H9 (cell line): ENCODE results near the gene DIS3L2. TPM values are rescaled to one million over a fixed set of nuclear protein-coding genes. Genes with fewer than 3 reads are reported as not detected.
A peak's percentile ranks its signal among the peaks of the same experiment; 100 is the strongest.

Experiments used
- DNase-seq: peaks from one replicate; pipeline ENCODE4 v3.0.0-alpha.2; 2017
- H2AFZ ChIP-seq: one replicate; pipeline ENCODE4 v1.6.1; 2013; ENCODE audit warnings: mild to moderate bottlenecking, low read length, control low read depth, moderate library complexity
- H2AK5ac ChIP-seq: 2 replicates; pipeline ENCODE4 v1.6.1; 2013; ENCODE audit warnings: low read length, control low read depth, mixed read lengths; ENCODE audit not compliant: insufficient read length
- H2BK120ac ChIP-seq: one replicate; pipeline ENCODE4 v1.6.1; 2013; ENCODE audit warnings: low read depth, mild to moderate bottlenecking, low read length, control low read depth, inconsistent platforms; ENCODE audit not compliant: poor library complexity, severe bottlenecking
- H2BK12ac ChIP-seq: 2 replicates; pipeline ENCODE4 v1.6.1; 2013; ENCODE audit warnings: low read length, control low read depth, mixed read lengths, low read depth; ENCODE audit not compliant: insufficient read length
- H2BK15ac ChIP-seq: 2 replicates; pipeline ENCODE4 v1.6.1; 2013; ENCODE audit warnings: low read depth, low read length, control low read depth
- H2BK20ac ChIP-seq: one replicate; pipeline ENCODE4 v1.6.1; 2013; ENCODE audit warnings: low read depth, mild to moderate bottlenecking, low read length, control low read depth, inconsistent platforms; ENCODE audit not compliant: poor library complexity, severe bottlenecking
- H2BK5ac ChIP-seq: 2 replicates; pipeline ENCODE4 v1.6.1; 2013; ENCODE audit warnings: low read length, control low read depth, mixed read lengths; ENCODE audit not compliant: insufficient read length
- H3K14ac ChIP-seq: 2 replicates; pipeline ENCODE4 v1.6.1; 2013; ENCODE audit warnings: low read length, control low read depth; ENCODE audit not compliant: insufficient read depth
- H3K18ac ChIP-seq: 2 replicates; pipeline ENCODE4 v1.6.1; 2013; ENCODE audit warnings: low read depth, mild to moderate bottlenecking, mixed read lengths, low read length, control low read depth; ENCODE audit not compliant: insufficient read length
- H3K23ac ChIP-seq: 2 replicates; pipeline ENCODE4 v1.6.1; 2013; ENCODE audit warnings: low read length, control low read depth, mixed read lengths, low read depth; ENCODE audit not compliant: insufficient read length
- H3K23me2 ChIP-seq: 2 replicates; pipeline ENCODE4 v1.6.1; 2013; ENCODE audit warnings: low read depth, mild to moderate bottlenecking, mixed read lengths, low read length, control low read depth; ENCODE audit not compliant: insufficient read length, poor library complexity, severe bottlenecking
- H3K27ac ChIP-seq: 2 replicates; pipeline ENCODE4 v1.5.1; 2013; ENCODE audit warnings: low read length, control low read depth, mixed read lengths, low read depth; ENCODE audit not compliant: insufficient read length
- H3K27me3 ChIP-seq: 2 replicates; pipeline ENCODE4 v1.6.1; 2013; ENCODE audit warnings: low read length, control low read depth, inconsistent platforms; ENCODE audit not compliant: insufficient read depth
- H3K4ac ChIP-seq: 2 replicates; pipeline ENCODE4 v1.6.1; 2013; ENCODE audit warnings: low read depth, mild to moderate bottlenecking, control low read depth, inconsistent platforms, low read length, moderate library complexity
- H3K4me1 ChIP-seq: 2 replicates; pipeline ENCODE4 v1.6.1; 2013; ENCODE audit warnings: low read length, control low read depth, inconsistent platforms; ENCODE audit not compliant: insufficient read depth
- H3K4me2 ChIP-seq: 2 replicates; pipeline ENCODE4 v1.6.1; 2013; ENCODE audit warnings: low read length, control low read depth, mixed read lengths; ENCODE audit not compliant: insufficient read length, insufficient read depth
- H3K56ac ChIP-seq: 2 replicates; pipeline ENCODE4 v1.6.1; 2013; ENCODE audit warnings: low read depth, mild to moderate bottlenecking, mixed read lengths, low read length, control low read depth; ENCODE audit not compliant: insufficient read length
- H3K79me1 ChIP-seq: 2 replicates; pipeline ENCODE4 v1.6.1; 2013; ENCODE audit warnings: low read depth, mild to moderate bottlenecking, moderate library complexity, low read length, control low read depth, inconsistent platforms; ENCODE audit not compliant: insufficient read depth, poor library complexity, severe bottlenecking
- H3K79me2 ChIP-seq: 2 replicates; pipeline ENCODE4 v1.6.1; 2013; ENCODE audit warnings: low read length, control low read depth, inconsistent platforms; ENCODE audit not compliant: insufficient read depth
- H3K9ac ChIP-seq: 2 replicates; pipeline ENCODE4 v1.6.1; 2013; ENCODE audit warnings: low read length, control low read depth, mixed read lengths; ENCODE audit not compliant: insufficient read length; ENCODE audit errors: extremely low read depth
- H3K9me3 ChIP-seq: one replicate; pipeline ENCODE4 v1.6.1; 2013; ENCODE audit warnings: low read depth, low read length, inconsistent platforms; ENCODE audit not compliant: control insufficient read depth
- H3T11ph ChIP-seq: one replicate; pipeline ENCODE4 v1.6.1; 2013; ENCODE audit warnings: mild to moderate bottlenecking, low read length, control low read depth, inconsistent platforms
- H4K20me1 ChIP-seq: one replicate; pipeline ENCODE4 v1.6.1; 2013; ENCODE audit not compliant: control insufficient read depth, insufficient read length, insufficient read depth
- H4K5ac ChIP-seq: 2 replicates; pipeline ENCODE4 v1.6.1; 2013; ENCODE audit warnings: low read depth, mild to moderate bottlenecking, mixed read lengths, low read length, control low read depth; ENCODE audit not compliant: insufficient read length
- H4K8ac ChIP-seq: replicated peaks from 2 replicates; pipeline ENCODE4 v1.6.1; 2013; ENCODE audit warnings: low read length, control low read depth, mixed read lengths, low read depth; ENCODE audit not compliant: insufficient read length
- H4K91ac ChIP-seq: 2 replicates; pipeline ENCODE4 v1.6.1; 2013; ENCODE audit warnings: low read depth, mild to moderate bottlenecking, moderate library complexity, mixed read lengths, low read length, control low read depth; ENCODE audit not compliant: insufficient read length
- H3K27ac Mint-ChIP-seq, 3 experiments: 2 replicates in 2 of 3; 3 replicates in 1 of 3; pipeline ENCODE4 v1.8.0; 2020 to 2021; ENCODE audit warnings: mixed read lengths in 3 of 3, mild to moderate bottlenecking in 1 of 3, moderate library complexity in 1 of 3
- H3K27me3 Mint-ChIP-seq: 2 replicates; pipeline ENCODE4 v1.8.0; 2021; ENCODE audit warnings: low read depth, mild to moderate bottlenecking, moderate library complexity, mixed read lengths
- H3K36me3 Mint-ChIP-seq, 3 experiments: 2 replicates in 2 of 3; 3 replicates in 1 of 3; pipeline ENCODE4 v1.8.0; 2020 to 2021; ENCODE audit warnings: low read depth in 3 of 3, mixed read lengths in 3 of 3; ENCODE audit not compliant: insufficient read depth in 1 of 3
- H3K4me1 Mint-ChIP-seq, 2 experiments: 2 replicates each; pipeline ENCODE4 v1.8.0; 2020; ENCODE audit warnings: mixed read lengths in 2 of 2
- H3K4me3 Mint-ChIP-seq, 2 experiments: 2 replicates in 1 of 2; 3 replicates in 1 of 2; pipeline ENCODE4 v1.8.0; 2020 to 2021; ENCODE audit warnings: mild to moderate bottlenecking in 2 of 2, mixed read lengths in 2 of 2, moderate library complexity in 1 of 2
- H3K9me3 Mint-ChIP-seq, 2 experiments: 2 replicates in 1 of 2; 3 replicates in 1 of 2; pipeline ENCODE4 v1.8.0; 2020; ENCODE audit warnings: mild to moderate bottlenecking in 2 of 2, mixed read lengths in 2 of 2, moderate library complexity in 1 of 2
- CTCF ChIP-seq: fragments of 200-600 bp; sonication (generic); conservative IDR thresholded peaks from 3 replicates; pipeline ENCODE4 v1.8.0; 2021; ENCODE audit warnings: antibody characterized with exemption, mild to moderate bottlenecking
- WGBS: extraction: QIAGEN DNeasy Blood & Tissue Kit; methylation state at CpG from one replicate; pipeline ENCODE4 v1.1.7; 2013; ENCODE audit warnings: missing lambda C conversion rate, low lambda C conversion rate, mixed read lengths; ENCODE audit not compliant: insufficient read length; ENCODE audit errors: extremely low coverage; 5-methylcytosine and 5-hydroxymethylcytosine counted together
- total RNA-seq: library from RNA; stranded (reverse); gene quantifications from 2 replicates; pipeline ENCODE4 v1.2.1, GENCODE V29; 2021

The DIS3L2 gene
- total RNA-seq, 1 experiment from 2014 or later = 28.1 TPM

GRCh38 chr2:232339121-232340081, 377.9 kb downstream of the DIS3L2 start:
- H4K91ac ChIP-seq = no peak overlapping the region
- no peaks in the 10 kb centered on the region for H3K27me3 ChIP-seq
- H3K56ac ChIP-seq = no peak overlapping the region
- no peak overlapping the region for H3T11ph ChIP-seq
- TF ChIP-seq CTCF = peak; percentile 67
- H3K23me2 ChIP-seq = no peaks in the 10 kb centered on the region
- no peak overlapping the region for H2BK12ac ChIP-seq
- no peak overlapping the region for H3K27ac ChIP-seq
- no peak overlapping the region for H2BK20ac ChIP-seq
- Mint-ChIP-seq H3K4me1 (peaks cover 2% of the 10 kb centered on the region in 2 experiments; a peak in 2 of 4 replicates), H3K27me3 (peaks cover 10% of the 10 kb centered on the region; the same call in 1 of the 2 replicates), H3K4me3 (no peak overlapping the region), H3K27ac (peak overlapping the region in 2 of 3 experiments; percentile 35 to 81; a peak in 1 of 7 replicates), H3K36me3 (peaks cover 0 to 5% (median 3%) of the 10 kb centered on the region in 3 experiments; a peak in 3 of 7 replicates), H3K9me3 (peaks cover 0 to 8% of the 10 kb centered on the region in 2 experiments; a peak in 2 of 5 replicates)
- H3K79me2 ChIP-seq = no peaks in the 10 kb centered on the region
- peak; percentile 80 for DNase-seq
- H3K4ac ChIP-seq = no peak overlapping the region
- no peak overlapping the region for H2BK120ac ChIP-seq
- no peak overlapping the region for H3K4me2 ChIP-seq
- no CpG with 5 or more reads among the region's 23 CpGs for WGBS
- H2AK5ac ChIP-seq = no peak overlapping the region
- no peak overlapping the region for H2AFZ ChIP-seq
- no peak overlapping the region for H3K18ac ChIP-seq
- H2BK5ac ChIP-seq = no peak overlapping the region
- H4K8ac ChIP-seq = no peak overlapping the region
- no peaks in the 10 kb centered on the region for H3K9me3 ChIP-seq
- no peaks in the 10 kb centered on the region for H3K4me1 ChIP-seq
- no peaks in the 10 kb centered on the region for H3K79me1 ChIP-seq
- H3K9ac ChIP-seq = no peak overlapping the region
- H4K20me1 ChIP-seq = no peaks in the 10 kb centered on the region
- H2BK15ac ChIP-seq = no peak overlapping the region
- H3K23ac ChIP-seq = no peak overlapping the region
- no peak overlapping the region for H4K5ac ChIP-seq
- H3K14ac ChIP-seq = no peak overlapping the region; the same call in 1 of the 2 replicates
